GM04503 (cell line): Measurements from ENCODE around the gene MAP3K13.

Source experiments
- DNase-seq: peaks from one replicate; pipeline ENCODE4 v3.0.0-alpha.2; 2012; ENCODE audit warnings: low read depth

MAP3K13 gene, protein sequence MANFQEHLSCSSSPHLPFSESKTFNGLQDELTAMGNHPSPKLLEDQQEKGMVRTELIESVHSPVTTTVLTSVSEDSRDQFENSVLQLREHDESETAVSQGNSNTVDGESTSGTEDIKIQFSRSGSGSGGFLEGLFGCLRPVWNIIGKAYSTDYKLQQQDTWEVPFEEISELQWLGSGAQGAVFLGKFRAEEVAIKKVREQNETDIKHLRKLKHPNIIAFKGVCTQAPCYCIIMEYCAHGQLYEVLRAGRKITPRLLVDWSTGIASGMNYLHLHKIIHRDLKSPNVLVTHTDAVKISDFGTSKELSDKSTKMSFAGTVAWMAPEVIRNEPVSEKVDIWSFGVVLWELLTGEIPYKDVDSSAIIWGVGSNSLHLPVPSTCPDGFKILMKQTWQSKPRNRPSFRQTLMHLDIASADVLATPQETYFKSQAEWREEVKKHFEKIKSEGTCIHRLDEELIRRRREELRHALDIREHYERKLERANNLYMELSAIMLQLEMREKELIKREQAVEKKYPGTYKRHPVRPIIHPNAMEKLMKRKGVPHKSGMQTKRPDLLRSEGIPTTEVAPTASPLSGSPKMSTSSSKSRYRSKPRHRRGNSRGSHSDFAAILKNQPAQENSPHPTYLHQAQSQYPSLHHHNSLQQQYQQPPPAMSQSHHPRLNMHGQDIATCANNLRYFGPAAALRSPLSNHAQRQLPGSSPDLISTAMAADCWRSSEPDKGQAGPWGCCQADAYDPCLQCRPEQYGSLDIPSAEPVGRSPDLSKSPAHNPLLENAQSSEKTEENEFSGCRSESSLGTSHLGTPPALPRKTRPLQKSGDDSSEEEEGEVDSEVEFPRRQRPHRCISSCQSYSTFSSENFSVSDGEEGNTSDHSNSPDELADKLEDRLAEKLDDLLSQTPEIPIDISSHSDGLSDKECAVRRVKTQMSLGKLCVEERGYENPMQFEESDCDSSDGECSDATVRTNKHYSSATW

DNA sequence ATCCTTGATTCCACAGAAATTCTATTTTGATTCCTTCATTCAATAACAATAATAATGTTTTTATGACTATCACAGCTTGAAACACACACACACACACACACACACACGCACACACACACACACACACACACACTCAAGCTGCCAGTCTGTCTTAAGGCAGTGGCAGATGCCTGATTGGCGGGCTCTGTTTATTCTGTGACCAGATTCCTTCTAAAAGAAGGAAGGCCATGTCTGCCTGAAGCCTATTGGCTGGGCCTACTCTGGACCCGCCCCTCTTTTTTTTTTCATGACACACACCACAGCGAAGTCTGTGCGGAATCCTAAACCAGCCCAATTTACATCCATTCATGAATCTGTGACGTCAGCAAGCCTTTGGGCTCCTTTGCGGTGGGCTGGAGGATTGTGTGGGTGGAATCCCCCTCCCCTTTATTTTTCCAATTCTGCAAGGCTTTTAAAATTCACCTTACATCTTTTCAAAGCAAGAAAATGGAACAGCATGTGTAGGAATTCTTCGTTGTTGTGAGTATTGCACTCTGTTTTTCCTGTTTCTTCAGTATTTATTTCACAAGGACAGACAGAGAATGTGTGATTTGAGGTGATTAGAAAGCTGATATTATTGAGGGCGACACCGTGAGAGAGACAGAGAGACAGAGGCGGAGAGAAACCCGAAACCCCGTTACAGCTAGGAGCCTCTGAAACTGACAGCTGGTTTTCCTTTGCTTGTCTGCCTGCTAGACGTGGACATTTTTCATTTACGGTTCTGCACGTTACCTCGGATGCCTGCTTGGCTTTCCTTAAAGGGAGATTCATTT lies at the start of gene MAP3K13:
Gene MAP3K13 (plus strand): TSS at position 287 of the 812 bp plus-strand sequence. CDS start 65,446 bp downstream, outside the sequence.
- peak; percentile 58 for DNase-seq

DNA sequence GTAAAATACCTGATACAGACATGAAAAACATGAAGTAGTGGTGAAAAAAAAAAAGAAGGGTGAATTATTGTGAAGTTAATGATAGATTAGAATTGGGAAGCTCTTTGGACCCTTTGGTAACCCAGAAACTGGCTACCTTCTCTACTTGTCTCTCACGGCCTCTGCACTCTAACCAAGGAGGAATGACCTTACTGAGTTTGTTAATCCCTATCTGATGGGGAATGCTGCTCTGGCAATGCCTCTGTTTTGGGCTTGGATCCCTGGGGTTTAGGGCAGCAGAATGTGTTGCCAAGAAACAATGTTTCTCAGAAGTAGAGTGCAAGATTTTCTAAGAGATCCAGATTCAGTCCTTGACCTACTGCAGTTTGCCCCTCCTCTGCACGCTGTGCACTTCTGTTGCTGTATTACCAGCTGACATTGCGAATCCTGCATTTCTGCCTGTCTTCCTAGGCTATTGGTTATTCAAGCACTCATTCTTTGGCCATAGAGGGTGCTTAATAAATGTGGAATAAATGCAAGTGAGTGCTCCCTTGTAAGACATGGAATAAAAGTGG lies 49.2 kb upstream of the MAP3K13 start:
- no peak for DNase-seq

DNA sequence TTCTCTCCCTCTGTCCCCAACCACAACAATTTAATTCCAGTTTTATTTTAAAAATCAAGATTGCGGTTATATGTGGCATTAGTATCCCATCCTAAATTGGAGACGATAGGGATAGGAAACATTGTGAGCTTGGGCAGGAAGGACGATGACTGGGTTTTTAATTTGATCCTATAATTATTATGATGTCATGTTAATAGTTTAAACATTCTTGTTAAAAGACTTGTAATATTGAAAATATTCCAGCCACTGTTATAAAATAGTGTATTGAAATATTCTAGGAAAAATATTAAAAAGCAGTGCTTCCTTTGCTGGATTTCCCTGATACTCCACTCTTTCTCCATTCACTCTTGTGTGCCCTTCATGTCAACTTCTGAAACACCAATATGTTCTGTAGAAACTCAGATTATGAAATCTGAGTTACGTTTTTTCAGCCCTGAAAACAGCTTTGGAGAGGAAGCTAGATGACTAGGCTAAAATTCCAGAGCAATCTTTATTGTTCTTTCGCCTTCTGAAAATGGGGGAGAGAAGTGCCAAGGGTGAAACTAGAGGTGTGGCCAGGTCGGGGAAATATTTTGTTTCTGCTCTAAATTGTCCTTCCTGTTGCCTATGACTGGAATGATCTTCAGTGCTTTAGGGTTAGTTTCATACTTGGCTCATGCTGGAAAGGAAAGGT lies 46.1 kb upstream of the MAP3K13 start:
- DNase-seq: no peak

DNA sequence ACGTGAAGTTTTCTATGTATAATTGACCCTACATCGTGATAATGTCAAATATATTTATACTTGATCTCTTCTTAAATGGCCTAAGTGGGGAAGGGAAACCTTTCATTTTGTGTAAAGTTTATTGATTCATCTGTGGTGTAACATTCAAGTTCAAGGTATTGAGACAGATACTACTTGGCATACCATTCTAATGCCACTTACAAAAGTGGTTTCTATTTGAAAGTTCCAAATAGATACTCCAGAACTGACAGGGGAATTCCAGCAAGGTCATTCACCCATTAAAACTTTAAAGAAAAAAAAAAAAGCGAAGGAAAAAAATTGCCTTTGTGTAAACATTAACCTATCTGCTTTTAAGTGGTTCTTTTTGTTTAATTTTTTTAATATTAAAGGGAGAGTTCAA lies 45.3 kb upstream of the MAP3K13 start:
- no peak for DNase-seq

DNA sequence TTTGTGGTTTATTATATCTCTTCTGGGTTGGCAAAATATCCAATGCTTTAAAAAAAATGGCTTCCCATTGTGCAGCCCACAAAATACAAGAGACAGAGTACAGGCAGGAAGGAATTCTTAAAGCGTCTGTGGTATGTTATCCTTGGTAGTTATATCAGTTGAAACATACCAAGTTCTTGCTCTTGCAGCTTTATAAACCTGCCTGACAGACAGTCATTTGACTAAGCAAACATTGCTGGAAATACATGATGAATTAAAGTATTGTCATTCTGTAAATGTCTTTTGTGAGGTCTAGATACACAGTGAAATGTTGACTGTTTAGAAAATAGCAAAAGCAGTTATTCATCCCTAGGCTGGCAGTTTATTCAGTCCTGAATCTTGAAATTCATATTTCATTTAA lies 44.8 kb upstream of the MAP3K13 start:
- DNase-seq: no peak

DNA sequence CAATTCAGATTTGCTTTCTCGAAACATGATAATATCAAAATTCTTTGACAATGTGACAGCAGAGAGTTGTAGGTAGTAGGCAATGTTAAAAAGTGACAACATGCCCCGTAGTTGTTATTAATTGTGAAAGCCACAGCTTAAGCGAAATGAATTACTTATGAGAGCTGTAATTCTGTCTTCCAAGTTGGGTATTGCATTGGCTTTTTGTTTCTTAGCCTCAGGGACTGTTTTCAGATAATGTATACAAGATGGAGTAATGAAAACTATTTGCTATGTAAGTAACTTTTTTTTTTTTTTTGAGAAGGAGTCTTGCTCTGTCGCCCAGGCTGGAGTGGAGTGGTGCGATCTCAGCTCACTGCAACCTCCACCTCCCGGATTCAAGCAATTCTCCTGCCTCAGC lies 43.1 kb upstream of the MAP3K13 start:
- no peak for DNase-seq

DNA sequence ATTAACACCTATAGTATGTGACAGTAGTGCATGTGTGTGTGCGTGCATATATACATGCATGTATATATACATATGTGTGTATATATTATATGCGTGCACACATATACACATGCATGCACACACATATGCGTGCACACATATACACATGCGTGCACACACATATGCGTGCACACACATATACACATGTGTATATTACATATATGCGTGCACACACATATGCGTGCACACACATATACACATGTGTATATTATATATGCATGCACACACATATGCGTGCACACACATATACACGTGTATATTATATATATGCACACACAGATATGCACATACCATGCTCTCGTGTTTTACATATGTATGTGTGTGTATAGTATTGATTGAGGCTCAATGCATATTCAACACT lies 42.0 kb upstream of the MAP3K13 start:
- no peak for DNase-seq

DNA sequence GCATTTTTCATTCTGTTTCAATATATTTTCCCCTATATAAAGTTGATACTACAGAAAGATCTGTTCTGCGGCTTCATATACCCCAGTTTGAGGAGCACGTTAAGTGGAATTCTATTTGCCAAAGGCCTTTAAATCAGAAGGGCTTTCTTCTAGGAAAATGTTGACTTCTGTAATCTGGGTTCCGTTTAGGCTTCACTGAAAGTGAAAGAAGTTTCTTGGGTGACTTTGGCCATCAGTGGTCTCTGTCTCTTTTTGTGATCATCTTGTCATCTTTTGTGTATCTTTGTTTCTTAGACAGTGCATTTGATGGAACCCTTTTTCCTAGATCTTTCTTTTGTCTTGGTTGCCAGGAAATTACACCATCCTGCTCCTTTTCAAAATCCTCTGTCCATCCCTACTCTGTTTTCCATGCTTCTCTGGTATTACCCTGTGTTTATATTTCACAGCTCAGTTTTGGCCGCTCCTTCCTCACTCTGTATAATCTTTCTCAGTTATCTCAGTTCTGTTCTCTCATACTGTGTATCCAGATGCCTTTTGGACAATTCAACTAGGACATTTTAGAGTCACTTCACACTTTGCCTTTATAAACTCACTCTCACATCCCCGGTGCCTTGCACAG lies 40.7 kb upstream of the MAP3K13 start:
- no peak for DNase-seq

DNA sequence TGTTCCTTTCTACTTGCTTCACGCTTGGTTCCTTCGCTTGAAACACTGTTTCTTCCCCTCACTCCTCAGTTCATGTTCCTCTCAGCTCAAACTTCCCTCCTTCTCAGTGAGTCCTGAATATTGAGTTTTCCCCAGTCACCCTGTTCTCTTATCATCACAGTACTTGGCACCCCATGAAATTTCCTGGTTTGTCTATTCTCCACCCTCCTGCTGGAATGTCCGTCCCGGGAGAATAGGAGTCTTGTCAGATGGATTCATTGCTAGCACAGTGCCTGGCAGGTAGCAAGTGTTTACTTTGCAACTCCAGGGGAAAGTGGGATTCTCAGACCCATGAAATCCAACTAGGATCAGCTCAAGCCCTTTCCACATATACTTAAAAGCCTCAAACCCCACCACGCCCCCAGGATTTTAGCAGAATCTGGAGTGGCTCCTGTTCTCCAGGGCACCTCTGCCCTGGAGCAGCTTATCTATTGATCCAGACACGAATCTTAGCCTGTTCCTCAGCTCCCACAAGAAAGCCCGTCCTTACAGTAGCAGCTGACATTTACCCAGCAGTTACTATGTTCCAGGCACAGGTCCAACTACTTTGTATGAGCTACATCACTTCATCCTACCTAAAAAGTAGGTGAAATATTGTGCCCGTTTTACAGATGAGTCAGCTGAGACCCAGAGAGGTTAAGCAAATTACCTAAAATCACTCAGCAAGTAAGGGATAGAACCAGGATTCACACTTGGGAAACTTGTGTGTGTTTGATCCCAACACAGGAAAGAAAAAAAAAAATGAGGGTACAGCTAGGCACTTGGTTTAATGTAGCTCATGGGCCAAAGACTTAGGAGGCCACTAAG lies 36.8 kb upstream of the MAP3K13 start:
- DNase-seq: no peak

DNA sequence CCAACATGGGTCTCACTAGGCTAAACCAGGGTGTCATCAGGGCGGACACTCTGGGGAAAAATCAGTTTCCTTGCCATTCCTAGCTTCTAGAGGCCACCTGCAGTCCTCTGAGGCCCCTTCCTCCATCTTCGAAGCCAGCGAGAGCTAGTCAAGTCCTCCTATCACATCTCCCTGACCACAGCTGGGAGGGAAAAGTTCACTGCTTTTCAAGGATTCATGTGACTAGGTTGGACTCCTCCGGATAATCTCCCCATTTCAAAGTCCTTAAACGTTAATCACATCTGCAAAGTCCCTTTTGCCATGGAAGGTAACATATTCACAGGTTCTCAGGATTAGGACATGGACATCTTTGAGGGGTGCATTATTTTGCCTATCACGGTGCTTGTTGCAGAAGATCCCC lies 35.9 kb upstream of the MAP3K13 start:
- DNase-seq: no peak

DNA sequence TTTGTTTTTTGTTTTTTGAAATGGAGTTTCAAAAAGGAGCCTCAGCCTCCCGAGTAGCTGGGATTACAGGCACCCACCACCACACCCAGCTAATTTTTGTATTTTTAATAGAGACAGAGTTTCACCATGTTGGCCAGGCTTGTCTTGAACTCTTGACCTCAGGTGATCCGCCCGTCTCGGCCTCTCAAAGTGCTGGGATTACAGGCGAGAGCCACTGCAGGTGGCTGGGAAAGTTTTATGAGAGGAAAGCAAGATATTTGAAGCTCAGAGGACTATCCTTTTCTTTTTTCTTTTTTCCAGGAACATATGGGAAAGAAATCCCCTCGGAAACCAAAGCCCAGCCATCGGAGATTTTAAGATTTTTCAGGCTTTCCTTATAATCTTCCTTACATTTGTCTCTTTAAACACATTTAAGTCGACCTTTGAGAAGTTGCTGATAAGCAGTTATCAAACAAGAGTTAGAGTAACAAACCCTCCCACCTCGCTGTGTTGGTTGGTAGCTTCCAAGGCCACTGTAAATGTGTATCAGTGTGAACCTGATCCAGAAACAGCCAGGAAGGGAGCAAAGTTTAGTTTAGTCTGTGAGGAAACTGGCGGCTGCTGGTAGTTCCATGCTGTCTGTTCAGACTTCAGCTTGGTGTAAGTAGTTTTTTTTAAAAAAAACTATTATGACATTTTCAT lies 34.5 kb upstream of the MAP3K13 start:
- no peak for DNase-seq

DNA sequence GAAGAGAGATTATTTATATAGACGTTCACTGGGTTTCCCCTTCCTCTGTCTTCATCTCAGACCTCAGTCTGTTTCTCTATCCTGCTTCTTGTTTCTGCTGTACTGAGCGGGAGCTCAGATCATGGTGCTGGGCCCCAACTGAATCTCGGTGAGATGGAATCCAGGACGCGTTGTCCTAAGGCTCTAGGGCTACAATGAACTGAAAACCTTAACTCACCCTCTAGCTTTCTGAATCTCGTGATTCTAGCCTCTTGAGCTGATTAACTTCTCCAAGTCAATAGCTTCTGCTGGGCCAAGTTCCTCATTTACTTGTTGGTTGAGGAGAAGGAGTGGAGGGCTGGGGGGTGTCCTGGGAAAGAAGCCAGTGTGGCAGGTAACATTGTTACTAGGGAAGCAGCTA lies 32.7 kb upstream of the MAP3K13 start:
- DNase-seq: no peak

DNA sequence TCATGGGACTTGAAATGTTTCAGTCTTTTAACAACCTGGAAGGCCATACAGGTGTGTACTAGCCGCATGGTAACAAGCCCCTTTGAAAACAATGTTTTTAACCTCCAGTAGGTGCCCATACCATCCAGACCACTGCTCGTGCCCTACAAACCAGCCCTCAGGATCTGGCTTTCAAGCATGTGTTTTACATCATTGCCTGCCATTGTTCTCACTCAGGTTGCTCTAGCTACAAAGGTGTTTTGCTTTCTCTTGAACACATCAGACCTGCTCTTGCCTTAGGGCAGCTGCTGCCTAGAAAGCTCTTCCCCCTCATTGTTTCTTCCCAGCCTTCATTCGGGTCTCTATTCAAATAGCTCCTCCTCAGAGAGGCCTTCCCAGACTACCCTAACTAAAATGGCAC lies 32.3 kb upstream of the MAP3K13 start:
- DNase-seq: no peak

DNA sequence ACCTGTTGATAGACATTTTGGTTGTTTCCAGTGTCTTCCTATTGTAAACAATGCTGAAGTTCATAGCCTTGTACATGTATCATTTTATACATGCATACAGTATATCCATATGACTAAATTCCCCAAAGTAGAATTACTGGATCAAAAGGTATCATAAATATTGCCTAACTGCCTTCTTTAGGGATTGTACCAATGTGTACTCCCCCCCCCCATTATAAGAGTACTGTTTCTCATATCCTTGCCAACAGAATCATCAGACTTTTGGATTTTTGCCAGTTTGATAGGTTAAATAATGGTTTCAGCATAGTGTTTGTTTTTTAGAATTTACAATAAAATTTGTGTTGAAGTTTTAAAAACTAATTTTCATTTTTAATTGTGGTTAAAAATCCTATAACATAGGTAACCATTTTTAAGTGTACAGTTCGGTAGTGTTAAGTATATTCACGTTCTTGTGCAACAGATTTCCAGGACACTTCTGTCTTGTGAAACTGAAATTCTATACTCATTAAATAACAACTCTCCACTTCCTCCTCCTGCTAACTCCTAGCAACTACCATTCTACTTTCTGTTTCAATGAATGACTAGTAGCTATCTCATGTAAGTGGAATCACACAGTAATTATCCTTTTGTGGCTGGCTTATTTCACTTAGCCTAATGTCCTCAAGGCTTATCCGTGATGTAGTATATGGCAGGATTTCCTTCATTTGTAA lies 30.8 kb upstream of the MAP3K13 start:
- DNase-seq: no peak

DNA sequence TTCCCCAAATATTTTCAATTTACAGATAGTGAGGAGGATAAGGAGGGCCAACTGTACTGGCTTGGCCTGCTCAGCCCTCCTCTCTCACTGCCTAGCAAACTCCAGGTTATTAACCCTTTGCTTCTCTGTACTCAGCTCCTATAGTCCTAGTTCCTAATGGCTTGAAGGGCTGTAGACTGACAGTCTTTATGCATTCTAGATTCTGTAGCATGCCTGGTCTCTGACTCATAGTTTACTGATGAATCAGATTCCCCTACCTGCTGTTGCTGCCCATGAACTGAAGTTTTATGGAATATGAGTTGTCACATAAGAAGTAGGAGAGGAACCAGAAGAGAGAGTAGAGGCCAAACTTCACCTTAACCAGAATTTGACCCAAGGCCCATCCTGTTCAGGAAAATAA lies 27.1 kb upstream of the MAP3K13 start:
- DNase-seq: no peak

DNA sequence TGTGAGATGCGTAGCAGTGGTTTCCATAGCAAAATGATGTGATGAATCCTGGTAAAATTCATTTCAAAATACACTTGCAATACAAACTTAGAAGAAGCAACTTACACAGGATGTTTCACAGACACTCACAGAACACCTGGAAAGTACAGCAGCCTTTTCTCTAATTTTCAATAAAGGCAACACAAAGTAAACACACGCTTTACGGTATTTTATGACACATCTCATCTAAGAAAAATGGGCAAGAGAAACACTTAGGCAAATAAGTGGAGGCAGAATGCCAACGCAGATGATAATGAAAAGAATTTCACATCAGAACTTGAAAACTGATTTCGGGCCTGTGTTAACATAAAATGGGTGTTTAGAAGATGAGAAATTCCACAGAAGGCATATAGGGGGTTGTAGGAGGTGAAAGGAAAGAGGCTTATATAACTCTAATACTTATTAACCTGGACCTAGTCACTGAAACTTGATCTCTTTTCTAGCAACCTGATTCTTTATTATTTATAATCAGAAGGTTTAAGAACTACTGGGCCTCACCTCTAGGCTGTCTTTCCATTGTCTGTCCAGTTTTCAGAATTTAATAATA lies 25.6 kb upstream of the MAP3K13 start:
- no peak for DNase-seq

DNA sequence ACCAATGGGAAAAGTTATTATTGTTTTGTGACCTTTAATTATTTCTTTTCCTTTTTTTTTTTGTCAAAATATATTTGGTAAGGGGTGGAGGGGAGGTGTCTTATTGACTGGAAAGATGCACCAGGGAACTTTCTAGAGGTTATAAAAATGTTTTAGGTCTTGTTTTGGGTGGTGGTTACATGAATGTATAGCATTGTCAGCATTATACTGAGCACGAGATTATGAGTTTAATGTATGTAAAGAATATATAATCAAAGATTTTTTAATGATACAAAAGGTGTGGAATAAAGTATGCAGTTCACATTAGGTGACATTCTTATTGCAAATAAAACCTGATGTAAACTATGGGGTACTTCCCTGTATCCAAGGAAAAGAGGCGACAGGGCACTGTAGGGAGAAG lies 23.0 kb upstream of the MAP3K13 start:
- no peak for DNase-seq

DNA sequence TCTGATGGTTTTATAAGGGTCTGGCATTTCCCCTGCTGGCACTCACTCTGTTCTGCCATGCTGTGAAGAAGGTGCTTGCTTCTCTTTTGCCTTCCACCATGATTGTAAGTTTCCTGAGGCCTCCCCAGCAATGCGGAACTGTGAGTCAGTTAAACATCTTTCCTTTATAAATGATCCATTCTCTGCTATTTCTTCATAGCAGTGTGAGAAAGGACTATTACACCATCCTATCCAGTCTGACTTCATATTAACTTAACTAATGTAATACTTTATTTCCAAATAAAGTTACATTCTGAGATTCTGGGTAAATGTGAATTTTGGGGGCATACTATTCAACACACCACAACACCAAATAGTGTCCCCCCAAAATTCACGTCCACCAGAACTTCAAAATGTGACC lies 22.2 kb upstream of the MAP3K13 start:
- no peak for DNase-seq
